Bronchial smooth muscle cell (primary cell): ENCODE measurements around the gene OR7A17. TPM values are rescaled to one million over a fixed set of nuclear protein-coding genes. Genes with fewer than 3 reads are reported as not detected.

Experiments used
- total RNA-seq: library from RNA; depleted of rRNA; stranded (reverse); fragments of >200 nt; gene quantifications from 2 replicates; pipeline ENCODE4 v1.2.1, GENCODE V29; 2014

The OR7A17 gene
- total RNA-seq = not detected in 2 replicates

GRCh38 chr19:14886032-14886431 is at the start of gene OR7A17:
OR7A17 (minus strand) TSS chr19:14886132; CDS start chr19:14881355, 4,777 bp downstream.

GRCh38 chr19:14848822-14849221 is 37.1 kb downstream of the OR7A17 start, which contains the start of gene OR7A10:
OR7A10 (minus strand) TSS chr19:14848922; CDS start chr19:14841877, 7,045 bp downstream.

GRCh38 chr19:14835011-14835410 is 50.9 kb downstream of the OR7A17 start, which contains the start of the genes OR7A5 and OR7C1:
OR7A5 (minus strand) TSS chr19:14835185; CDS start chr19:14828241, 6,944 bp downstream.
OR7C1 (minus strand) TSS chr19:14835185; CDS start chr19:14800136, 35,049 bp downstream.

Other genes starting within 250 kb of the OR7A17 start
- not detected in 2 replicates for gene ADGRE3, start 211.3 kb downstream of the OR7A17 start, total RNA-seq
- 20.5 and 32.8 TPM in 2 replicates for gene ZNF333, start 196.1 kb downstream of the OR7A17 start, total RNA-seq
- under 0.01 TPM in 1 of 2 replicates, not detected in the other for gene ADGRE2, start 107.6 kb downstream of the OR7A17 start, total RNA-seq
- gene OR7A5, start 50.9 kb downstream of the OR7A17 start, total RNA-seq = not detected in 2 replicates
- not detected in 2 replicates for gene OR7C1, start 50.9 kb downstream of the OR7A17 start, total RNA-seq
- not detected in 2 replicates for gene OR7A10, start 37.2 kb downstream of the OR7A17 start, total RNA-seq
- not detected in 2 replicates for gene OR7C2, start 55.4 kb upstream of the OR7A17 start, total RNA-seq
- not detected in 2 replicates for gene SLC1A6, start 93.7 kb upstream of the OR7A17 start, total RNA-seq
- not detected in 2 replicates for gene CASP14, start 163.3 kb upstream of the OR7A17 start, total RNA-seq
- 0.26 TPM in 1 of 2 replicates, not detected in the other for gene OR1I1, start 196.1 kb upstream of the OR7A17 start, total RNA-seq
- gene SYDE1, start 221.3 kb upstream of the OR7A17 start, total RNA-seq = 10.1 TPM in 2 replicates